Epithelial cell of prostate (primary cell): ENCODE results near the gene MRPL39.

Experiments used
- DNase-seq: peaks from one replicate; pipeline ENCODE4 v3.0.0-alpha.2; 2011; ENCODE audit warnings: low read depth, low spot score
- H3K27ac ChIP-seq: fragments of 450-650 bp; 2 replicates; pipeline ENCODE4 v1.5.1; 2017; ENCODE audit warnings: mild to moderate bottlenecking

Gene MRPL39

GRCh38 chr21:25619198-25619597, 11.9 kb upstream of the MRPL39 start:
- DNase-seq: no peak

GRCh38 chr21:25615880-25616279, 8.6 kb upstream of the MRPL39 start:
- no peak for DNase-seq
- H3K27ac ChIP-seq: no peak overlapping the region

More at GRCh38 chr21:25619198-25619597, 11.9 kb upstream of the MRPL39 start:
- H3K27ac ChIP-seq: no peak overlapping the region

DNA sequence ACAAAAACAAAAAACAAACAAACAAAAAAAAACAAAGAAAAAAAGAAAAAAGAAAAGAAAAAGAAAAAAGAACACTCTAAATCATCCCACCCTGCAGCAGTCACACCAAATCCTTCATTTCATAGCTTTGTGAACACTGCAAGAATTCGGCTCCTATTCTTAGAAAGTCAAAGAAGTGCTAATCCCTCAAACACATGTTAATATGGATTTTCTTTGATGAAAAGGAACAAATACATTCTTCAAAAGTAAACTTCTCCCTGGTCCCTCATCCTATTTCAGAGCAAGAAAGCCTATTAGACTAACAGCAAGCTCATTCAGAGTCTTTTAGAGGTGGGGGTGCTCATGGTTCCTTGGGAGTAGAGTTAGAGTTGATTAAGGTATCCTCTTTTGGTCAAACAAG, 7.2 kb upstream of the MRPL39 start:
- H3K27ac ChIP-seq: no peak overlapping the region
- DNase-seq: no peak

DNA sequence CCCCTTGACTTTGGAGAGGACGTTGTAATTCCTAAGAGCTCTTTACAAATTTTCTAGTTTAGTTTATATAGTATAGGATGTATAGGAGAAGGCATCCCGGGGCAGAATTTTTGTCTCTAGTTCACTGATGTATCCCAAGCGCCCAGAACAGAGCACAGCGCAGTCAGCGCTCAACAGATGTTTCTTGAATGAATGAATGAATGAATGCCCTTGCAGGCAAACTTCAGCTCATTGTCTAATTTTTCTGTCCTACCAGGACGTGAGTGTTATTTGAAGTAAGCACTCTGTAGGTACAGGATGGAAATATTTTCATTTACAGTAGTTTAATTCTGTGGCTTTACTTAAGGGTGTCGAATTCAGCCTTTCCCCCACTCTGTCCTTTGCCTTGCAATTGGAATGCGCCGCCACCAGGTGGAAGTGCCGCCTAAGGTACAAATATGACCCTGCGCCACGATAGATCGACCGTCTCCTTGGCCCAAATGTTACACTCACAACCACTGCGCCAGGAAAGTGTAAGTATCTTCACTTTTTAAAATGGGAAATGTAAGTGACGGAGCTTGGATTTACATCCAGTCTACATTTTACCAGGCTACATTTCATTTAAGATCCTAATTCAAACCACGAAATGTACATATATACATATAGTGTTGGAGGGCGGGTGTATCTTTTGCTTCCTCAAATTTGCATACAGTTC, 910 bp upstream of the MRPL39 start:
- no peak overlapping the region for H3K27ac ChIP-seq
- DNase-seq: peak; percentile 31

GRCh38 chr21:25589887-25590286, 17.4 kb downstream of the MRPL39 start:
- DNase-seq: no peak
- no peak overlapping the region for H3K27ac ChIP-seq

GRCh38 chr21:25586791-25587190, 20.5 kb downstream of the MRPL39 start:
- no peak overlapping the region for H3K27ac ChIP-seq
- no peak for DNase-seq

- DNase-seq: no peak
- no peak overlapping the region for H3K27ac ChIP-seq
These were observed 21.0 kb downstream of the MRPL39 start for GRCh38 chr21:25586326-25586725.

DNA sequence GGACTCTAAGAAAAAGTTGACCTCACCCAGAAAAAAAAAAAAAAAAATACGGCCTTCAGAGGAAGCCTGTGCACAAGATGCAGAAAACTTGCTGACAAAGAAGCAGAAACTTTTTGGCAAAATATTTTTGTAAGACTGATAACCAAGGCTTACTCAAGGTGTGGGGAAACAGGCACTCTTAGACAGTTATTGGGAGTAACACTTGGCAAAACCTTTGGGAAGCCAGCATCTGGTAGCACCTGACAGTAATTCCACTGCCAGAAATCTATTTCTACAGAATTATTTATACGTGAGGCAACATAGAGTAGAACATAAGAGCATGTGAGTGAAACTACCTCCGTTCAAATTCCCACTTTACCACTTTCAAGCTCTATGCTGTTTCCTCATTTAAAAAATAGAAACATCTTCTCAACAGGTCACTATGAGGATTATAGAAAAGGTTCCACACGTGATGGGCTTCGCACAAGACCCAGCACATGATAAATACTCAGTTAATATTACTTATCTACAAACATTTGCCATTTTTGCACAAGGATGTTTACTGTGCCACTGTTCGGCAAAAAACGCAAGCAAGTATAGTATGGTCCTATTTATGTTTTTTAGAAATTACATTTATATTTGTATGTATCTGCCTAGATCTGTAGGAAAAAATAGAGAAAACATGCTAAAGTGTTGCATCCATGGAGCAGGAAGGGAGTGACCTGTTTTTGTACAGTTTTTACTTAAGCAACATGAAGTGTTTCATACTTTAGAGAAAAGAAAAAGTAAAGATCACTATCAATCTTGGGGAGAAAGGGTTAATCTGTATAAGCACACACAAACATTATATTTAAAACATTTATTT, 22.2 kb downstream of the MRPL39 start:
- H3K27ac ChIP-seq: no peak overlapping the region
- DNase-seq: no peak

GRCh38 chr21:25583370-25584130, 23.7 kb downstream of the MRPL39 start:
- no peak for DNase-seq
- no peak overlapping the region for H3K27ac ChIP-seq

DNA sequence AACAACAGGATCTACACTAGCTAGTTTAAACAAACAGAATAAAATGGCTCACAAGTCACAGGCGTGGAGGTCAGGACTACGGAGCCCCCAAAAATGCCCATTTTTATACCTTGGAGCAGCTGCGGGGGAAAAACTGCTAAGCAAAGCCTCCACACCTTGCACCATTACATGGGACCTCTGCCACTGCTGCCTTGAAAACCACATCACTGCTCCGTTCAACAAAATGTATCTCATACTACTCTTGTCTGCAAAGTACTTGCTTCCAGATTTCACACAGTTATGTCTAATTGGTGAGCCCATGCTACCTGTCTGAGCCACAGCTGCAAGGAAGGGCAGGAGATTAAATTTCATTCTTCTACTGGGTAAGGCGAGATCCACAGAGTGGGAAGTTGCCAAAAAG, 24.4 kb downstream of the MRPL39 start:
- H3K27ac ChIP-seq: no peak overlapping the region
- DNase-seq: no peak

GRCh38 chr21:25582164-25582790, 25.0 kb downstream of the MRPL39 start:
- DNase-seq: no peak
- H3K27ac ChIP-seq: no peak overlapping the region

DNA sequence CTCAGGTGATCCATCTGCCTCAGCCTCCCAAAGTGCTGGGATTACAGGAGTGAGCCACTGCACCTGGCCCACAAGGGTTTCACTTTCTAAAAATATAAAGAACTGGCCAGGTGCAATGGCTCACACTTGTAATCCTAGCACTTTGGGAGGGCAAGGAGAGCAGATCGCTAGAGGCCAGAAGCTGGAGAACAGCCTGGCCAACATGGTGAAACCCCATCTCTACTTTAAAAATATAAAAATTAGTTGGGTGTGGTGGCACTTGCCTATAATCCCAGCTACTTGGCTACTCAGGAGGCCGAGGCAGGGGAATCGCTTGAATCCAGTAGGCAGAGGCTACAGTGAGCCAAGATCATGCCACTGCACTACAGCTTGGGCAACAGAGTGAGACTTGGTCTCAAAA, 25.7 kb downstream of the MRPL39 start:
- no peak for DNase-seq
- no peak overlapping the region for H3K27ac ChIP-seq

DNA sequence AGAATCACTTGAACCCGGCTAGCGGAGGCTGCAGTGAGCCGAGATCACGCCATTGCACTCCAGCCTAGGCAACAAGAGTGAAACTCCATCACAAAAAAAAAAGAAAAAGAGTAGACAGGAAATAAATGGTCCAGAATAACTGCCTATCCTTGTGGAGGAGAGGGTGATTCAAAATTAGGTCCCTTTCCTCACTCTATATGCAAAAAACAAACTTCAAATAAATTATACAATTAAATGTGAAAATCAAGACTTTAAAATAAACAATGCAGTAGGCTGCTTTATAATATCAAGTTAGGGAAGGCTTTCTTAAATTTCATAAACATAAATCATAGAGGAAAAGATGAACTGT, 26.4 kb downstream of the MRPL39 start:
- no peak overlapping the region for H3K27ac ChIP-seq
- DNase-seq: no peak

DNA sequence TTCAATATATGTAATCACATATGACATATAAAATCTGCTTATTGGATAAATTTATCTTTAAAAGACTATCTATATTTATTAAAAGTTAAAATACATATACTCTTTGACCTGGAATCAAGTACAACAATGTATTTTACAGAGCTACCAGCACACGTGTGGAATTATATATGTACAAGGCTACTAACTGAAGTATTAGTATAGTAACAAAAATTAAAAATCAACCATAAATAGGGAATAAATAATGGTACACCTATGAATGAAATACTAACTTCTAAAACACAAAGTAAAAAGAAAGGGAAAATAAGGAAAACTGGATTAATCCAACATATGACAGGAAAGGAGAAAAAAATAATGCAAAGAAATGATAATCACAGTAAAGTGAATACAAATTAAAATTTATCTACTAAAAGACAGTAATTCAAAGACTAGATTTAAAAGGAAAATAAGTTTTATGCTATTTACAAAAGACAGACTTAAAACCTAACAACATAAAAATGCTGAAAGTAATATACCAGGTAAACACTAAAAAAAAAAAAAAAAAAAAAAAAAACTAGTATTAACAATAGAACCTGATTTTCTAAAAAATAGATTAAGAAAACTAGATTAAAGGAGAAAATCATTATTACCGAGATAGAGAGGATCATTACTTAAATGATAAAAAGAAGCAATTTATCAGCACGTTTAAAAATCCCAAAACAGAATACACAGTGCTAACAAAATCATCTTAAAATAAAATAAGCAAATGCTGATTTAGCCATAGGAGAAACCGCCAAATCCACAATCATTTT, 27.9 kb downstream of the MRPL39 start:
- DNase-seq: no peak
- H3K27ac ChIP-seq: no peak overlapping the region

GRCh38 chr21:25578056-25578961, 29.0 kb downstream of the MRPL39 start:
- no peak for DNase-seq
- H3K27ac ChIP-seq: no peak overlapping the region

DNA sequence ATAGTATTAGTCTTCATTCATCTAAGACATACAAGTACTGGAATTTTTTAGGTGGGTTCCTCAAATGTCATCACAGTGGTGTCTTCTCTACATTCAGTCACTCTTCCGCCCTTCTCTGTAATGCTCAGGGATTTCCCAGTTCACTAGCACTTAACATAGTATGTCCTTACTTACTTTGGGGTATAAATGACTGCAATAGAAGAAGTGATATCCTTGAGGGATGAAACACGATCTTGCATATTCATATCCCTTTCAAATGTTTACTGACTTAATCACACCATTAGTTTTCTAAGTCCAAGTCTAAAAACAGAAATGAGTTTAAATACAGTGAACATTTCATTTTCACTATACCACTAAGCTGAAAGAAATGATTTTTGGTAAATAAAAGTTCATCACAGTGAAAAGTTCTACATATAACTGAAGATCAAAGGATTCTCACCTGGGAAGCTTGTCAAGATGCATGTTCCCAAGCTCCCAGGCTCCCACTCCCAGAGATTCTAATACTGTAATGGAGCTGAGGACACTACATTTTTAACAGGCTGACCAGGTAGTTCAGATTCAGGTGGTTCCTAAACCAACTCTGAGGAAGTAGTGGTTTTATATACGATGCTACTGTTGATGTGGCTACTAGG, 29.7 kb downstream of the MRPL39 start:
- no peak for DNase-seq
- no peak overlapping the region for H3K27ac ChIP-seq

DNA sequence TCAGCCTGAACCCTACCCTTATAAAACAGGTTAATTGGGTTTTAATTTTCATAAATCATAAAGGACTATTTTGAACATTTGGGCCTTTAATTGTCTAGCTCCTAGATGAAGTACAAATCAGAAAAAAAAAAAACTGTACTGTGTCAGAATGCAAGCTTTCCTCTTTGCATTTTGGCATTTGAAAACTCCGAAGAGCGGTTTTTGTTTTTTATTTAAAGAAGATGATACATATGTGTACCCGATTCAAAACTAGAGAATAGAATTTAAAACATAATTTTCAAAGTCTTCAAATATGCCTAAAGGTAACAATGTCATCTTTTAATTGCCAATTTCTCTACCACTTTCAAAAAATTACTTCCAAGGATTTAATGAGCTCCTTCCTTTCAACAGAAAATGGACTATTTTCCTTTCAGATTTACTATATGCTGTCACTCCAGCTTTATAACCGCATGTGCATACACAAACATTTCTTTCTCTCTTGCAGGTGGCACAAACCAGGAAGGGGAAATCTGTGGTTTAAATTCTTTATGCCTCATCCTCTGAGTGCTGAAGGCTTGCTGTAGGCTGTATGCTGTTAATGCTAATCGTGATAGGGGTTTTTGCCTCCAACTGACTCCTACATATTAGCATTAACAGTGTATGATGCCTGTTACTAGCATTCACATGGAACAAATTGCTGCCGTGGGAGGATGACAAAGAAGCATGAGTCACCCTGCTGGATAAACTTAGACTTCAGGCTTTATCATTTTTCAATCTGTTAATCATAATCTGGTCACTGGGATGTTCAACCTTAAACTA, 33.7 kb downstream of the MRPL39 start:
- peak; percentile 80 for DNase-seq
- peak overlapping the region; percentile 4 for H3K27ac ChIP-seq

DNA sequence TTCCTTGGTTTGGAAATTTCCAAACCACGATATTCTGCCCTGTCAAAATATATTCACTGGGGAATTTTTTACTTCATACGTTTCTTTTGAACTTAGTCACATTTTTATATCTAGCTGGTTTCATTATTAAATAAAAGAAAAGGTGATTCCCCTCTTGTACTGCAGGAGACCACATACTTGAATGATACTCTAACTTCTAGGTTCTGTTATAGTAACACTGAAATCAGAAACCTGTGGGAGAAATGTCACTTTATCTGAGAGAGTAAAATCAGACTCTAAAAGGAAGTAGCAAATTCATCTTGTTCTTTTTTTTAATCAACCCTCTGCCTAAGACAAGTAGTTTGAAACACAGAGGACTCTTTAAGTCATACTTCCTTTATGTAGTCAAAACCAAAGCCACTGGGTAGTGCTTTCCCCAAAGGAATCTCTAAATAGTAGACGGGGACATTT, 34.4 kb downstream of the MRPL39 start:
- no peak for DNase-seq
- no peak overlapping the region for H3K27ac ChIP-seq
